Suprapubic skin (tissue), 4 donors: ENCODE data around the gene TES.

Experiments
- EP300 ChIP-seq: sonication (generic); formaldehyde crosslinking; IDR thresholded peaks from one replicate; pipeline ENCODE4 v1.6.1; 2017; ENCODE audit warnings: antibody characterized with exemption
- POLR2A ChIP-seq, 2 donors: fragments of 450-650 bp; IDR thresholded peaks; one replicate each; pipeline ENCODE4 v1.6.1; 2017; ENCODE audit warnings: antibody characterized with exemption in 2 of 2, mild to moderate bottlenecking in 2 of 2, moderate library complexity in 2 of 2
- POLR2AphosphoS5 ChIP-seq, 3 donors: sonication (generic); formaldehyde crosslinking; IDR thresholded peaks; one replicate each; pipeline ENCODE4 v1.6.1; 2017; ENCODE audit warnings: antibody characterized with exemption in 3 of 3

DNA sequence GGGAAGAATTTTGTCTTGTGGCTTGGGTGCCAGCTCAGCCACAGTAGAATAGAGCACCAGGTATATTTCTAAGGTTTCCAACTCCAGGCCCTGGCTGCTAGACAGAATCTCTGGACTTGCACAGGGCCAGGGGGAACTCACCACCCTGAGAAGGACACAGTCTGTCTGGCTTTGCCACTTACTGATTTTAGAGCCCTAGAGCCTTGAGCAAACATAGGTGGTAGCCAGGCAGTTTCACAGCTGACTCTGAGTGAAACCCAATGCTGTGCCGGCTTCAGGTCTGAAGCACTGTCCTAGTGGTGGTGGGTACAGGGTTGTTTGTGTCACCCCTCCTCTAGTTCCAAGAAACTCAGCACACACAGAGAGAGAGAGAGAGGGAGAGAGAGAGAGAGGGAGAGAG lies 81.6 kb downstream of the TES start:
- TF ChIP-seq POLR2A (IDR thresholded peaks at IDR 0.05) (no peak), EP300 (no peak), POLR2AphosphoS5 (IDR thresholded peaks at IDR 0.05) (no peak)
